GM23338 (cell line): ENCODE measurements around the gene MBD6. TPM values are rescaled to one million over a fixed set of nuclear protein-coding genes. Genes with fewer than 3 reads are reported as not detected.
"Not testable (repeated sequence)": the region's sequence is repeated elsewhere in the genome, so short reads cannot be mapped to it uniquely, and the experiment has no call there.

Experiments
- ATAC-seq: fragments of 200-7000 bp; cut with Tn5 transposase; 3 replicates; pipeline ENCODE4 v1.9.1; 2020
- DNase-seq: peaks from one replicate; pipeline ENCODE4 v3.0.0-alpha.2; 2015; ENCODE audit warnings: low spot score
- H2AFZ ChIP-seq: fragments of 200-600 bp; sonication (generic); 2 replicates; pipeline ENCODE4 v1.8.0; 2016; ENCODE audit warnings: antibody characterized with exemption, mild to moderate bottlenecking, moderate library complexity
- H3F3A ChIP-seq: fragments of 200-600 bp; sonication (generic); replicated peaks from 2 replicates; pipeline ENCODE4 v1.8.0; 2017; ENCODE audit warnings: antibody characterized with exemption, mixed run types, low read depth
- H3K27ac ChIP-seq: fragments of 200-600 bp; sonication (generic); 2 replicates; pipeline ENCODE4 v1.6.1; 2016; ENCODE audit warnings: low read depth
- H3K27me3 ChIP-seq: fragments of 200-600 bp; sonication (generic); 2 replicates; pipeline ENCODE4 v1.8.0; 2016; ENCODE audit warnings: mild to moderate bottlenecking, mixed run types, moderate library complexity; ENCODE audit not compliant: insufficient read depth
- H3K36me3 ChIP-seq: fragments of 200-600 bp; sonication (generic); 2 replicates; pipeline ENCODE4 v1.8.0; 2016; ENCODE audit warnings: mild to moderate bottlenecking; ENCODE audit not compliant: insufficient read depth
- H3K4me1 ChIP-seq: fragments of 200-600 bp; sonication (generic); 2 replicates; pipeline ENCODE4 v1.8.0; 2016; ENCODE audit warnings: mild to moderate bottlenecking, moderate library complexity; ENCODE audit not compliant: insufficient read depth
- H3K4me2 ChIP-seq: fragments of 200-600 bp; sonication (generic); 2 replicates; pipeline ENCODE4 v1.7.1; 2017; ENCODE audit warnings: mixed run types
- H3K4me3 ChIP-seq: fragments of 200-600 bp; sonication (generic); 2 replicates; pipeline ENCODE4 v1.6.1; 2016; ENCODE audit warnings: mixed run types
- H3K79me2 ChIP-seq: fragments of 200-600 bp; sonication (generic); replicated peaks from 2 replicates; pipeline ENCODE4 v1.8.0; 2017; ENCODE audit warnings: mild to moderate bottlenecking; ENCODE audit not compliant: insufficient read depth
- H3K9me2 ChIP-seq: fragments of 200-600 bp; sonication (generic); 2 replicates; pipeline ENCODE4 v1.8.0; 2017; ENCODE audit not compliant: insufficient read depth
- H4K20me1 ChIP-seq: fragments of 200-600 bp; sonication (generic); replicated peaks from 2 replicates; pipeline ENCODE4 v1.8.0; 2017; ENCODE audit warnings: mild to moderate bottlenecking; ENCODE audit not compliant: insufficient read depth
- H3K27ac Mint-ChIP-seq: 2 replicates; pipeline ENCODE4 v1.8.0; 2020; ENCODE audit warnings: inconsistent platforms, mild to moderate bottlenecking, moderate library complexity, mixed read lengths
- H3K27me3 Mint-ChIP-seq: 3 replicates; pipeline ENCODE4 v1.8.0; 2022; ENCODE audit warnings: low read depth, mild to moderate bottlenecking, moderate library complexity, mixed read lengths, inconsistent platforms; ENCODE audit not compliant: insufficient read depth, poor library complexity
- H3K36me3 Mint-ChIP-seq: 3 replicates; pipeline ENCODE4 v1.8.0; 2021; ENCODE audit warnings: low read depth, mild to moderate bottlenecking, inconsistent platforms, moderate library complexity, mixed read lengths
- H3K4me1 Mint-ChIP-seq: 3 replicates; pipeline ENCODE4 v1.8.0; 2020; ENCODE audit warnings: mild to moderate bottlenecking, inconsistent platforms, mixed read lengths
- H3K4me3 Mint-ChIP-seq: 3 replicates; pipeline ENCODE4 v1.8.0; 2021; ENCODE audit warnings: moderate library complexity, mild to moderate bottlenecking, inconsistent platforms, mixed read lengths
- H3K9me3 Mint-ChIP-seq: 3 replicates; pipeline ENCODE4 v1.8.0; 2020; ENCODE audit warnings: moderate library complexity, mild to moderate bottlenecking, inconsistent platforms, mixed read lengths
- CTCF ChIP-seq, 2 experiments: fragments of 200-600 bp in 1 of 2; sonication (generic) in 1 of 2; conservative IDR thresholded peaks; 2 replicates each; pipeline versions ENCODE4 v1.5.1 to v1.6.1; 2016 to 2017; ENCODE audit warnings: antibody characterized with exemption in 2 of 2, low read depth in 2 of 2, mild to moderate bottlenecking in 2 of 2, moderate library complexity in 1 of 2
- EZH2 ChIP-seq: fragments of 200-600 bp; sonication (generic); IDR thresholded peaks from one replicate; pipeline ENCODE4 v1.8.0; 2017; ENCODE audit warnings: antibody characterized with exemption, mild to moderate bottlenecking, low read depth; ENCODE audit not compliant: unreplicated experiment
- JUNB ChIP-seq: IDR thresholded peaks from one replicate; pipeline ENCODE4 v1.6.1; 2016; ENCODE audit warnings: antibody characterized with exemption; ENCODE audit not compliant: unreplicated experiment
- STAT1 ChIP-seq: IDR thresholded peaks from one replicate; pipeline ENCODE4 v1.6.1; 2016; ENCODE audit warnings: antibody characterized with exemption; ENCODE audit not compliant: unreplicated experiment
- ZNF114 ChIP-seq: fragments of 250-450 bp; sonication (Bioruptor Pico); IDR thresholded peaks from 2 replicates; pipeline ENCODE4 v1.5.0; 2020; ENCODE audit warnings: mild to moderate bottlenecking, moderate library complexity
- polyA plus RNA-seq: library from polyadenylated mRNA; unstranded; fragments of >200 nt; fragmentation: Nextera tagmentation; extraction: Ambion mirVana; gene quantifications from 2 replicates; pipeline ENCODE4 v1.2.1, GENCODE V29; 2016
- total RNA-seq: library from RNA; depleted of rRNA; stranded (reverse); fragments of >200 nt; shearing (Covaris generic); gene quantifications from 2 replicates; pipeline ENCODE4 v1.2.3, GENCODE V29; 2014
- TF ChIP-seq, protein P1 (sequence below): IDR thresholded peaks from 2 replicates; pipeline ENCODE4 v1.6.1; 2016; ENCODE audit warnings: antibody characterized with exemption

MBD6 gene
- total and polyA plus RNA-seq, 2 experiments from 2014 or later: 12.5 to 17.1 TPM

DNA sequence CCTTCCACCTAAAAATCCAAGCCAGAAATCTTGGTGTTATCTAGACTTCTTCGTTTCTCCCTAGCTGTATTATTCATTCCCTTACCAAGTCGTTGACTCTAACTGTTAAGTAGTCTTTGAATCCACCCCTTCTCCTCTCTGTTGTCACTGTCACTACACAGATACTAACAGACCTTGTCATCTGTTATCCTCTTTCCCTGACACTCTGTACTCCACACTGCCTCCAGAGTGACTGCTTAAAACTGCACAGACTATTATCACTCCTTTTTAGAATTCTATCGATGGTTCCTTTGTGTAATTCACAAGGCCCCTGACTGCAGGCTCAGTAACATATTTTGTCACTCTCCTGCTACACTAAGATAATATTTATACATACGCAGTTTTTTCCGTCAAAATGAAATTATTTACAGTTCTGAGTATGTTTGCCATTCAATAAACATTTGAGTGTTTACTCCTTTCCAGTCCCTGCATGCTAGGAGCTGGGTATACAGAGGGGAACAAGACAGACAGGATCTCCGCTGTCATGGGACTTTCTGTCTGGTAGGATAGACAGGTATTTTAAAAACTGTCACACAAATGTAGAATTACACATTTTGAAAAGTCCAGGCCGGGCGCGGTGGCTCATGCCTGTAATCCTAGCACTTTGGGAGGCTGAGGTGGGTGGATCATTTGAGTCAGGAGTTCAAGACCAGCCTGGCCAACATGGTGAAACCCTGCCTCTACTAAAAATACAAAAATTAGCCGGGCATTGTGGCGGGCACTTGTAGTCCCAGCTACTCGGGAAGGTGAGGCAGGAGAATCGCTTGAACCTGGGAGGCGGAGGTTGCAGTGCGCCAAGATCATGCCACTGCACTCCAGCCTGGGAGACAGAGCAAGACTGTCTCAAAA, 31.0 kb upstream of the MBD6 start:
- no peaks in the 10 kb centered on the region; the same call in 1 of the 2 replicates for H3K4me1 ChIP-seq
- H3K4me2 ChIP-seq: no peak overlapping the region
- TF ChIP-seq STAT1 (no peak), CTCF (conservative IDR thresholded peaks at IDR 0.05; ENCODE audit: low read depth in 2 of 2) (peak in 1 of 2 experiments; percentile 25; a peak in 1 of 4 replicates)
- Mint-ChIP-seq H3K27ac (peak overlapping the region; percentile 5; the same call in 1 of the 2 replicates), H3K4me1 (peaks cover 10% of the 10 kb centered on the region), H3K36me3 (peaks cover 82% of the 10 kb centered on the region), H3K9me3 (no peaks in the 10 kb centered on the region), H3K4me3 (peak overlapping the region; percentile 1; the same call in 2 of the 3 replicates), H3K27me3 (peaks cover 19% of the 10 kb centered on the region)
- ATAC-seq: no peak
- no peaks in the 10 kb centered on the region for H3K9me2 ChIP-seq
- peaks cover 38% of the 10 kb centered on the region for H3K79me2 ChIP-seq
- peaks cover 43% of the 10 kb centered on the region for H3F3A ChIP-seq
- H3K4me3 ChIP-seq: no peak overlapping the region
- H3K27me3 ChIP-seq: no peaks in the 10 kb centered on the region
- H4K20me1 ChIP-seq: peaks cover 37% of the 10 kb centered on the region
- H3K27ac ChIP-seq: no peak overlapping the region
- H2AFZ ChIP-seq: no peak overlapping the region
- DNase-seq: peak; percentile 24
- H3K36me3 ChIP-seq: peaks cover 61% of the 10 kb centered on the region

GRCh38 chr12:57495051-57495701, 27.4 kb upstream of the MBD6 start:
- not testable (repeated sequence) for H3K4me1 Mint-ChIP-seq, H3K4me3 ChIP-seq, DNase-seq, H3K4me2 ChIP-seq, H3K27me3 ChIP-seq, H2AFZ ChIP-seq, H3K4me3 Mint-ChIP-seq, H3K9me2 ChIP-seq, ATAC-seq, H3K9me3 Mint-ChIP-seq, H3K27ac Mint-ChIP-seq, H3K27ac ChIP-seq, H3K4me1 ChIP-seq
- Mint-ChIP-seq H3K27me3 (peaks cover 13% of the 10 kb centered on the region), H3K36me3 (peaks cover 92% of the 10 kb centered on the region)
- Histone ChIP-seq H3F3A (peaks cover 42% of the 10 kb centered on the region), H3K79me2 (peaks cover 30% of the 10 kb centered on the region), H4K20me1 (peaks cover 41% of the 10 kb centered on the region), H3K36me3 (peaks cover 75% of the 10 kb centered on the region)

DNA sequence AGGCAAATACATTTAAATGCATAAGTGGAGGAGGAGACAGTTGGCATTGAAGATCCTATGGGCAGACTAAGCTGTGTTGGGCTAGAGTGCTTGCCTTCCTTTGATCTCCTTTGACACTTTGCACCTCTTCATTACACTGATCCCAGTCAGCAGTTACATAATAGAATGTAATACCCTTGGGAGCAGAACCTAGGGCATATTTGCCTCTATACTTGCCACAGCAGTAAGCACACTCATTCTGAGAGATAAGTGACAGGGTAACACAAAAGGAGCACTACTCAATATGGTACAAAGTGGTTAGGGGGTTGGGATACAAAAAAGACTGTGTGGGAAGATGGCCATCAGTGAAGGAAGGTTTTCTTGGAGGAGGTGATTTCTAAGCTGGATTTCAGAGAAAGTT, 25.8 kb upstream of the MBD6 start:
- Histone ChIP-seq H4K20me1 (peaks cover 35% of the 10 kb centered on the region), H3K9me2 (no peaks in the 10 kb centered on the region), H3K27ac (0 out of 2 replicates have a peak overlapping the region, but pooled peaks have one; percentile 63), H3K4me1 (no peaks in the 10 kb centered on the region), H3K27me3 (no peaks in the 10 kb centered on the region), H3K4me2 (no peak overlapping the region), H3K4me3 (no peak overlapping the region), H3K79me2 (peaks cover 23% of the 10 kb centered on the region), H3K36me3 (peaks cover 75% of the 10 kb centered on the region), H3F3A (peaks cover 37% of the 10 kb centered on the region), H2AFZ (no peak overlapping the region)
- TF ChIP-seq ZNF114 (CRISPR knock-in tag) (no peak), JUNB (no peak), EZH2 (no peak)
- TF ChIP-seq, protein P1, sequence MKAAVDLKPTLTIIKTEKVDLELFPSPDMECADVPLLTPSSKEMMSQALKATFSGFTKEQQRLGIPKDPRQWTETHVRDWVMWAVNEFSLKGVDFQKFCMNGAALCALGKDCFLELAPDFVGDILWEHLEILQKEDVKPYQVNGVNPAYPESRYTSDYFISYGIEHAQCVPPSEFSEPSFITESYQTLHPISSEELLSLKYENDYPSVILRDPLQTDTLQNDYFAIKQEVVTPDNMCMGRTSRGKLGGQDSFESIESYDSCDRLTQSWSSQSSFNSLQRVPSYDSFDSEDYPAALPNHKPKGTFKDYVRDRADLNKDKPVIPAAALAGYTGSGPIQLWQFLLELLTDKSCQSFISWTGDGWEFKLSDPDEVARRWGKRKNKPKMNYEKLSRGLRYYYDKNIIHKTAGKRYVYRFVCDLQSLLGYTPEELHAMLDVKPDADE: no peak
- Mint-ChIP-seq H3K4me1 (peaks cover 2% of the 10 kb centered on the region; the same call in 2 of the 3 replicates), H3K4me3 (no peak overlapping the region; the same call in 2 of the 3 replicates), H3K9me3 (no peaks in the 10 kb centered on the region), H3K36me3 (peaks cover 92% of the 10 kb centered on the region), H3K27ac (no peak overlapping the region; the same call in 1 of the 2 replicates), H3K27me3 (peaks cover 13% of the 10 kb centered on the region)
- ATAC-seq (no peak), DNase-seq (no peak)
